CD4-positive, alpha-beta T cell treated with Interleukin-4 for 4 hours (primary cell): ENCODE data around the gene HMX2.
"Not testable (repeated sequence)": the region's sequence is repeated elsewhere in the genome, so short reads cannot be mapped to it uniquely, and the experiment has no call there.

Experiments used
- DNase-seq: peaks from one replicate; pipeline ENCODE4 v3.0.0-alpha.2; 2020

The HMX2 gene

GRCh38 chr10:123153486-123154091 lies 5.7 kb downstream of the HMX2 start:
- DNase-seq: no peak

GRCh38 chr10:123154092-123154710 lies 6.3 kb downstream of the HMX2 start, which contains the start of gene BUB3:
Gene BUB3, plus strand, starts transcription at chr10:123154402. Its CDS starts 516 bp downstream, at chr10:123154918.
- peak; percentile 98 for DNase-seq

- DNase-seq: peak; percentile 33
Measured at GRCh38 chr10:123154711-123155505, 7.0 kb downstream of the HMX2 start.

DNA sequence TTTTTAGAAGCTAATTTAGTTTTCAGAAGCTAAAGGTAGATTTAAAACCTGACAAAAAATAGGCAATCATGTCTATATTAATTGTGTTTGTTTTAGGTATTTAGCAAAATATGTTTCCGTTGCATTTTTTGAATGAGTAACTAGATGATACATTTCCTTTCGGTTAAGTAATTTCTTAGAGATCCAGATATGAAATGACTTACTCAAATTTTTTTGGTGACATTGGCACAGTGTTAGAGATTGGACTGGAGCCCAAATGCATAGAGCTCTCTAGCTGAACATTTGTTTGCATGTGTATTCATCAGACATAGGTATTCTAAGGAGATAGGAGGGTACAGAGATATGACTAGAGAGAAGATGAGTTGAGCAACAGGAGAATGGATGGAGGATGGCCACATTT lies 8.1 kb downstream of the HMX2 start:
- no peak for DNase-seq

DNA sequence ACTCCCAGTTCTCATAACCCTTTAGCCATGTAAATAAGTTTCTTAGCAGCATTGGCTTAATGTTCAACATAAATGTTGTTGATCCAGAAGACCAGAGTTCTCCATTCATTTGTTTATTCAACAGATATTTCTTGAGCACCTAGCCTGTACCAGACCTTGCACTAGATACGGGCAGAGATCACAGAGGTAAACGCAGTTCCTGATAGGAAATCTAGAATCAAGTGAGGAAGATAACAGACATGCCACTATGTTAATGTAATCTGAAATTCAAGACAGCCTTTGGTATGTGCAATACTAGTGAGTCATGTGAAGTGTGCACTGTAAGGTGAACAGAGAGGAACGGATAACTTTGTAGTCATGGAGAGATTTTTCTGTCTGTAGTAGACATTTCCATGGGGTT lies 9.3 kb downstream of the HMX2 start:
- DNase-seq: no peak

- DNase-seq: no peak
Measured at GRCh38 chr10:123158682-123159081, 10.7 kb downstream of the HMX2 start.

DNA sequence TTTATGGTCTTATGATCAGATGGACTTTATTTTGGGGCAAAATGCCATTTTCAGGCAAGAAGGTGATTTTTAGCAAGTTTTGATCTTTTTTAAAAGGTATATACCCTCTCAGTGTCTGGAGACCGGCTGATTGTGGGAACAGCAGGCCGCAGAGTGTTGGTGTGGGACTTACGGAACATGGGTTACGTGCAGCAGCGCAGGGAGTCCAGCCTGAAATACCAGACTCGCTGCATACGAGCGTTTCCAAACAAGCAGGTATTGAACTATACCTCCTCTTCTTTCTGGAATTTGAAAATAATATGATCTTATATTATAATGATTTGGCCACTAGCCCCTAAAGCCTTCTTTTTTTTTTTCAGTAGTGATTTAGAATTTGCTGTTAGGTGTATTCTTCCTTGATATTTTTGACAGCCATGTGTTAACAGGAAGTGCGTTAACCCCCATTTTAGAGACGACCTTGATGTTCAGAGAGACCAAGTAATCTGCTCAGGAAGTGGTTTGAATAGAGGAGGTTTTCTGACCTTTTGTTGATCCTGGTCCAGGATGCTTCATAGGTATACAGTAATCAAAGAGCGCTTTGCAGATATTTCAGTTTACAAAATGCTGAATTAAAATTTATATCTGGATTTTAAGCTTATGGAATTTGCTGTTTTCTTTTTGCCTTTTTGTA lies 12.5 kb downstream of the HMX2 start:
- DNase-seq: peak; percentile 70

DNA sequence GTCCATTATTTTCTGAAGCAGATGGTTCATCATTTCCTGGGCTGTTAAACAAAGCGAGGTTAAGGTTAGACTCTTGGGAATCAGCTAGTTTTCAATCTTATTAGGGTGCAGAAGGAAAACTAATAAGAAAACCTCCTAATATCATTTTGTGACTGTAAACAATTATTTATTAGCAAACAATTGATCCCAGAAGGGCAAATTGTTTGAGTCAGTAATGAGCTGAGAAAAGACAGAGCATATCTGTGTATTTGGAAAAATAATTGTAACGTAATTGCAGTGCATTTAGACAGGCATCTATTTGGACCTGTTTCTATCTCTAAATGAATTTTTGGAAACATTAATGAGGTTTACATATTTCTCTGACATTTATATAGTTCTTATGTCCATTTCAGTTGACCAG lies 16.4 kb downstream of the HMX2 start:
- no peak for DNase-seq

GRCh38 chr10:123165445-123166072 lies 17.6 kb downstream of the HMX2 start:
- DNase-seq: no peak

DNA sequence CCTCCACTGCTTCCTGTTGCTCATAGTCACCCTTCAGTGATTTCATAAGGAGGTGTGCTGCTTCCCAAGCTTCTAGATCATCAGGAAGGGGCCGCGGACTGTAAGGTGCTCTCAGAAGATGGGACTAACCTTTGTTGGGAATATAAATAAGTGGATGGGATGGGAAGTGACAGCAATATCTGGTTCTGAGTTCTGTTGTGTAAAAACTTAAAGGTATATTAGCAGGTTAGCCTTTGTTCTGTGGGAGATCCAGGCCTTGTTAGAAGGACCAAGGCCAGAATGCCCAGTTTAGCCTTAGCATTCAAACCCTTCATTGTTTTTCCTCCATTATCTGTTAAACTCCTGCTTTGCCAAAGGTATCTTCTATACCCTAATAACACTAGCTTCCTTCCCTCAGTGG lies 18.7 kb downstream of the HMX2 start:
- DNase-seq: no peak

DNA sequence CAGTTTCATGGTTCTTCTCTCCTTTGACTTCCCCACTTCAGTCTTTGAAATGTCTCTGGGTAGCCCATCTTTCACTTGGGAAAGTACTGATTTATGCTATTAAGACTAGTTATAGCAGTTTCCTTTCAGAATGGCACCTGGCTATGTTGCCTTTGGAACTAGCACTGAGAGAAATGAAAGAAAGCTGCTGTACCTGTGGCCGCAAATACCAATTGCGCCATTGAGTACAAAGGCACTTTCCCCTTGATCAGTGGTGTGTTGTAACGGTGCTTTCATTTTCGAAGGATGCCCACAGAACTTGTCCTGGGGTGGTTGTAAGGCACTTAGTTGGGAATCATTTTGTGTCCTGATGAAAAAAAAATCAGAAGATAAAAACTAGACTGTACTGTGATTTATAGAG lies 23.0 kb downstream of the HMX2 start:
- no peak for DNase-seq

DNA sequence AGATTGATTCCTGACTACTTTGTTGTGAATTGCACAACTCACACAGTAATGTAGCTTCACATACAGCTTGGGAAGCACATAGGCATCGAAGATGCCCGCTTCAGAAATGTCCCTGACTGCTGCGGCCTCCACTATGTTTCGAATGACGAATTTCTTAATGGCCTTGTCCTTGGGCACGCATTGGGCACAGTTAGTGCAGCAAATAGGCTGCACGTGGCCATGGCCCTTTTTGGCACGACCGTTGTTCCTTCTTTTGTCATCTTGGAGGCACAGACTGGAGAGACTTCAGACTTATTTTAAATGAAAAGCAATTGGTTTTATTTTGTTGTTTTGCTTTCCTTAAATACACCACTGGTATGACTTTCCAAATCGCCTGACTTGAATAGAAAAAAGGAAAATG lies 23.7 kb downstream of the HMX2 start:
- DNase-seq: not testable (repeated sequence)

DNA sequence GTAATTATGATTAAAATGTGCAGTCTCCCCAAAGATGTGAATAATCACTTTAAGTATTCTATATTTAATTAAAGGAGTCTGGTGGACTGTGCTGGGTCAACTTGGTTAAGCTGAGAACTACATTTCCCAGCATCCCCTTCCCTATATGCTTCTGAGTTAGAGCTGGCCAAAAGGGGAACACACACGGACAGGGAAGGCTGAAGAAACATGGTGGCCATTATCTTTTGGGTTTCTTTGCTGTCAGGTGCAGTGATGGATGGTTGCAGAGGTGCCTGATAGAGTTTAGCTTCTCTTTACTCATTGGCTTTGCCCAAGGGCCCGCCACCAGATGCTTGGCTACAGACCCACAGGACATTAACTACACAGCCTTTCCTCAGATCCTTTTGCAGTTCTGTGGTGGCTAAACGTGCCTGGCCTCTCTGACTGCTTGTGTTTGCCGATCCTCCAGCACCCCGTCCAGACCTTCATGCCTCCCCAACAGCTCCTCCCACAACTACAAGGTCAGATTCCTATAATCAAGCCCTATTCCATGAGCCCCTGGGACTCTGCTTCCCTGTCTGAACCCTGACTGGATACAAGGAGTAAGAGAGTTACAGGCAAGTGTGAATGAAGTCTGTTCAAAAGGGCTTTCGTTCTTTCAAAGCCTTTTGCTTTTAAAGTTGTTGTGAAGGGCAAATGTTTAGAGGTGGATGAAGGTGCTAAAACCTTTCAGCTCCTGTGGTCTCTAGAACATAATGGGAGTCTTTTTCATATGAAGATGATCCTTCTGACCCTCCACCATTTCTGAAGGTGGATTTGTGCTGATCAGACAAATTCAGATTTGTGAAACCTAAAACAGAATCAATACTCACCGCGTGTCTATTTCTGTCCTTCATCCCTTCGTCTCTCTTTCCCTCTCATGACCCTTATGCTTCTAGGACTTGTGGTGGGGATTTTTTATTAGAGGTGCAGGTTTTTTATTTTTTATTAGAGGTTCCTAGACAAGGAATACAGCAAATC lies 27.8 kb downstream of the HMX2 start:
- DNase-seq: no peak

GRCh38 chr10:123178390-123178789 lies 30.5 kb downstream of the HMX2 start:
- DNase-seq: not testable (repeated sequence)

GRCh38 chr10:123180101-123181090 lies 32.5 kb downstream of the HMX2 start:
- DNase-seq: no peak

GRCh38 chr10:123183724-123184123 lies 35.8 kb downstream of the HMX2 start:
- DNase-seq: no peak

GRCh38 chr10:123187781-123188180 lies 39.8 kb downstream of the HMX2 start:
- DNase-seq: no peak

DNA sequence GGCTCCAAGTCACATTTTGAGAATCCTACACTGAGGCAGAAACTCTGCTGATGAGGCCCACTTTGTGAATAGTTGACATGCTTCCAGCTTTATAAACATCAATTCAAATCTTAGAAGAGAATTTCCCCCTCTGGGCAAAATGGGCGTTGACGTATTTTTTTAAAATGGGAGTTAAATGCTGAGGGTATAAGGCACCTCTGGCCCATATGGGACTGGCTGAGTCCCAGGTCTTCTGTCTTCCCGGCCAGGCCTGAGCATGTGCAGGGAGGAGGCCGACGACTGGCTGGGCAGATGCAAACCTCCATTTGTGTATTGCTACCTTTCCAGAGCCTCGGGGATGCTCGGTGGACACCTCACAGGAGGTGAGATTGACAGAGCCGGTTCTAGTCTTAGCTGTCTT lies 44.0 kb downstream of the HMX2 start:
- DNase-seq: no peak

- no peak for DNase-seq
Measured at GRCh38 chr10:123194056-123194455, 46.1 kb downstream of the HMX2 start.
